Measurements from ENCODE around the gene ATP8B3.

The ATP8B3 gene

GRCh38 chr19:1758231-1758577, 53.9 kb downstream of the ATP8B3 start:
- no peak for DNase-seq (ENCODE audit: low read depth in 2 of 3, low spot score in 1 of 3)

GRCh38 chr19:1757468-1758230, 54.4 kb downstream of the ATP8B3 start:
- DNase-seq (ENCODE audit: low read depth in 2 of 3, low spot score in 1 of 3), result no peak

GRCh38 chr19:1756705-1757465, 55.2 kb downstream of the ATP8B3 start:
- no peak for DNase-seq (ENCODE audit: low read depth in 2 of 3, low spot score in 1 of 3)

GRCh38 chr19:1756264-1756663, 55.8 kb downstream of the ATP8B3 start:
- no peak for DNase-seq (ENCODE audit: low read depth in 2 of 3, low spot score in 1 of 3)

GRCh38 chr19:1755467-1756171, 56.5 kb downstream of the ATP8B3 start:
- no peak for DNase-seq (ENCODE audit: low read depth in 2 of 3, low spot score in 1 of 3)

- DNase-seq (ENCODE audit: low read depth in 2 of 3, low spot score in 1 of 3), result no peak
These were observed 57.2 kb downstream of the ATP8B3 start for GRCh38 chr19:1754636-1755466.

- no peak for DNase-seq (ENCODE audit: low read depth in 2 of 3, low spot score in 1 of 3)
These were observed 57.9 kb downstream of the ATP8B3 start for GRCh38 chr19:1754018-1754635.

- DNase-seq (ENCODE audit: low read depth in 2 of 3, low spot score in 1 of 3), result no peak
These were observed 59.0 kb downstream of the ATP8B3 start, which contains the start of gene ONECUT3 for GRCh38 chr19:1752757-1753728. Gene ONECUT3 (plus strand): TSS chr19:1753506. CDS start chr19:1753663, 157 bp downstream.

- DNase-seq (ENCODE audit: low read depth in 2 of 3, low spot score in 1 of 3), result no peak
These were observed 59.9 kb downstream of the ATP8B3 start for GRCh38 chr19:1752009-1752756.

- no peak for DNase-seq (ENCODE audit: low read depth in 2 of 3, low spot score in 1 of 3)
These were observed 60.6 kb downstream of the ATP8B3 start for GRCh38 chr19:1751367-1752008.

GRCh38 chr19:1750343-1751021, 61.6 kb downstream of the ATP8B3 start:
- DNase-seq (ENCODE audit: low read depth in 2 of 3, low spot score in 1 of 3), result no peak

GRCh38 chr19:1749373-1750342, 62.4 kb downstream of the ATP8B3 start:
- DNase-seq (ENCODE audit: low read depth in 2 of 3, low spot score in 1 of 3), result no peak

- DNase-seq (ENCODE audit: low read depth in 2 of 3, low spot score in 1 of 3), result no peak
These were observed 63.2 kb downstream of the ATP8B3 start for GRCh38 chr19:1748873-1749341.

GRCh38 chr19:1748115-1748872, 63.8 kb downstream of the ATP8B3 start:
- DNase-seq (ENCODE audit: low read depth in 2 of 3, low spot score in 1 of 3), result no peak

- DNase-seq (ENCODE audit: low read depth in 2 of 3, low spot score in 1 of 3), result no peak
These were observed 64.6 kb downstream of the ATP8B3 start for GRCh38 chr19:1747285-1748114.
